Mesenchymal stem cell (in vitro differentiated cells and primary cell): ENCODE data around the gene PAX8.

Experiments
- DNase-seq: peaks from one replicate; pipeline ENCODE4 v3.0.0-alpha.2; 2013
- H2AFZ ChIP-seq: one replicate; pipeline ENCODE4 v1.6.1; 2013; ENCODE audit warnings: low read depth, mild to moderate bottlenecking, control low read depth, inconsistent platforms, low read length, moderate library complexity
- H2AK5ac ChIP-seq: 2 replicates; pipeline ENCODE4 v1.6.1; 2013; ENCODE audit warnings: low read length, moderate library complexity, mild to moderate bottlenecking, inconsistent platforms; ENCODE audit not compliant: severe bottlenecking
- H2BK120ac ChIP-seq: one replicate; pipeline ENCODE4 v1.6.1; 2013; ENCODE audit warnings: low read depth, mild to moderate bottlenecking, inconsistent platforms, low read length, moderate library complexity
- H2BK12ac ChIP-seq, 2 experiments: one replicate each; pipeline ENCODE4 v1.6.1; 2013; ENCODE audit warnings: inconsistent platforms in 2 of 2, low read length in 2 of 2, mild to moderate bottlenecking in 2 of 2, moderate library complexity in 2 of 2, control low read depth in 1 of 2
- H2BK15ac ChIP-seq: one replicate; pipeline ENCODE4 v1.6.1; 2013; ENCODE audit warnings: mild to moderate bottlenecking, low read depth, inconsistent platforms; ENCODE audit not compliant: poor library complexity, severe bottlenecking
- H2BK5ac ChIP-seq: 2 replicates; pipeline ENCODE4 v1.6.1; 2013; ENCODE audit warnings: low read depth, mild to moderate bottlenecking, low read length, control low read depth, inconsistent platforms; ENCODE audit not compliant: poor library complexity, severe bottlenecking
- H3K14ac ChIP-seq, 2 experiments: one replicate each; pipeline ENCODE4 v1.6.1; 2013; ENCODE audit warnings: inconsistent platforms in 2 of 2, low read length in 2 of 2, control low read depth in 1 of 2, mild to moderate bottlenecking in 1 of 2, moderate library complexity in 1 of 2
- H3K18ac ChIP-seq, 2 experiments: one replicate each; pipeline ENCODE4 v1.6.1; 2013; ENCODE audit warnings: inconsistent platforms in 2 of 2, low read length in 2 of 2, control low read depth in 1 of 2, low read depth in 1 of 2, mild to moderate bottlenecking in 1 of 2
- H3K23ac ChIP-seq, 2 experiments: one replicate each; pipeline ENCODE4 v1.6.1; 2013; ENCODE audit warnings: inconsistent platforms in 2 of 2, low read length in 2 of 2, mild to moderate bottlenecking in 2 of 2, moderate library complexity in 2 of 2, control low read depth in 1 of 2
- H3K27ac ChIP-seq: 2 replicates; pipeline ENCODE4 v1.5.1; 2013; ENCODE audit warnings: mild to moderate bottlenecking, moderate library complexity, low read length, control low read depth, inconsistent platforms; ENCODE audit not compliant: poor library complexity, severe bottlenecking
- H3K27me3 ChIP-seq, 2 experiments: 2 replicates each; pipeline versions ENCODE4 v1.6.1 to v1.7.0; 2013; ENCODE audit warnings: low read length in 2 of 2, mild to moderate bottlenecking in 2 of 2, moderate library complexity in 2 of 2, control low read depth in 1 of 2, inconsistent platforms in 1 of 2; ENCODE audit not compliant: control insufficient read depth in 1 of 2, insufficient read depth in 1 of 2
- H3K36me3 ChIP-seq, 2 experiments: 2 replicates each; pipeline versions ENCODE4 v1.6.1 to v1.7.0; 2013; ENCODE audit warnings: low read length in 2 of 2, control low read depth in 1 of 2, inconsistent platforms in 1 of 2, low read depth in 1 of 2, mild to moderate bottlenecking in 1 of 2; ENCODE audit not compliant: insufficient read depth in 2 of 2, control insufficient read depth in 1 of 2
- H3K4ac ChIP-seq, 2 experiments: one replicate each; pipeline ENCODE4 v1.6.1; 2013; ENCODE audit warnings: inconsistent platforms in 2 of 2, low read length in 2 of 2, mild to moderate bottlenecking in 2 of 2, moderate library complexity in 2 of 2, control low read depth in 1 of 2, low read depth in 1 of 2
- H3K4me1 ChIP-seq: 2 replicates; pipeline ENCODE4 v1.6.1; 2013; ENCODE audit warnings: low read depth, low read length, control low read depth; ENCODE audit not compliant: control insufficient read depth, insufficient read depth
- H3K4me2 ChIP-seq: 2 replicates; pipeline ENCODE4 v1.6.1; 2013; ENCODE audit warnings: low read length, mild to moderate bottlenecking, inconsistent platforms; ENCODE audit not compliant: poor library complexity, severe bottlenecking
- H3K4me3 ChIP-seq, 2 experiments: 2 replicates each; pipeline versions ENCODE4 v1.5.1 to v1.7.0; 2013; ENCODE audit warnings: low read length in 2 of 2, mild to moderate bottlenecking in 2 of 2, control low read depth in 1 of 2, low read depth in 1 of 2; ENCODE audit not compliant: insufficient read depth in 1 of 2
- H3K79me1 ChIP-seq: replicated peaks from 2 replicates; pipeline ENCODE4 v1.6.1; 2013; ENCODE audit warnings: mild to moderate bottlenecking, control low read depth, low read length, inconsistent platforms; ENCODE audit not compliant: poor library complexity, severe bottlenecking
- H3K9ac ChIP-seq: 2 replicates; pipeline ENCODE4 v1.7.0; 2013; ENCODE audit warnings: mild to moderate bottlenecking, low read length, moderate library complexity
- H3K9me3 ChIP-seq: 2 replicates; pipeline ENCODE4 v1.7.0; 2013; ENCODE audit warnings: mild to moderate bottlenecking, low read length; ENCODE audit not compliant: control insufficient read depth
- H4K8ac ChIP-seq: one replicate; pipeline ENCODE4 v1.6.1; 2013; ENCODE audit warnings: inconsistent platforms, mild to moderate bottlenecking, low read length, moderate library complexity
- H4K91ac ChIP-seq: one replicate; pipeline ENCODE4 v1.6.1; 2013; ENCODE audit warnings: mild to moderate bottlenecking, low read length, inconsistent platforms
- WGBS: methylation state at CpG from one replicate; pipeline ENCODE4 v1.1.7; 2013; ENCODE audit warnings: mixed read lengths; 5-methylcytosine and 5-hydroxymethylcytosine counted together

PAX8 gene

DNA sequence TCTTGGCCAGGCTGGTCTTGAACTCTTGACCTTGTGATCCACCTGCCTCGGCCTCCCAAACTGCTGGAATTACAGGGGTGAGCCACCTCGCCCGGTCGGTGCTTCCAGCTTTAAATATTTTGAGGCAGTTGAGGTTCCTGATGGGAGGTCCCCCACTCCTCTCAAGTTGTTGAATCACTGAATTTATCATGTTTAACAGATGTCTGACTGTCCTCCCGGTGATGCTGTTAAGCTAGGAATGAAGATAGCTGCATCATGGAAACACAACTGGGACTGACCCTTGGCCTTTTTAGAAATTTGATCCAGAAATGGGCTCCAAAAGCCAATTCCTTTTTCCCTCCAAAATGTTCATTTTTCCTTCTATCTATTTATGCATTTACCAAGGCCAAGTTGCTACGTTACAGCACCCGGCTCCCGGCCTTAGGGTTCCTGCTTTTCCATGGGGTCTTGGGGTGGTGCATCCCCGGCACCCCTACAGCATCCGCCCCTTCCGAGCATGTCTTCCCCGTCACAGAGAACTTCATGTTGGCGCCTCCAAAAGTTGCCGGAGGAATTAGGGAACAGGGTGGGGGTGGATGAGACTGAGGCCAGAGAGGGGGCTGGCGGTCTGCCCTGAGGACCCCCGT is 43.9 kb downstream of the PAX8 start:
- no peak overlapping the region for H2AFZ ChIP-seq
- H3K4me2 ChIP-seq, result no peak overlapping the region
- no peaks in the 10 kb centered on the region for H3K27me3 ChIP-seq
- no peak overlapping the region for H3K23ac ChIP-seq
- peaks cover 1% of the 10 kb centered on the region for H3K79me1 ChIP-seq
- 96% methylated on average over 15 of the region's 16 CpGs for WGBS
- H3K4ac ChIP-seq, result no peak overlapping the region
- H3K4me1 ChIP-seq, result peaks cover 25% of the 10 kb centered on the region
- H3K9me3 ChIP-seq, result no peaks in the 10 kb centered on the region
- H3K9ac ChIP-seq, result peak overlapping the region; percentile 83
- no peak overlapping the region for H2BK5ac ChIP-seq
- H4K91ac ChIP-seq, result no peak overlapping the region
- H2AK5ac ChIP-seq, result no peak overlapping the region
- no peak overlapping the region for H3K18ac ChIP-seq
- H3K36me3 ChIP-seq, result peaks cover 29 to 56% of the 10 kb centered on the region in 2 experiments
- no peak overlapping the region for H2BK120ac ChIP-seq
- no peak overlapping the region for H2BK12ac ChIP-seq
- no peak overlapping the region for H4K8ac ChIP-seq
- no peak overlapping the region for H3K27ac ChIP-seq
- DNase-seq, result no peak
- H3K4me3 ChIP-seq, result peak overlapping the region in 1 of 2 experiments; percentile 66
- H3K14ac ChIP-seq, result no peak overlapping the region
- H2BK15ac ChIP-seq, result no peak overlapping the region

DNA sequence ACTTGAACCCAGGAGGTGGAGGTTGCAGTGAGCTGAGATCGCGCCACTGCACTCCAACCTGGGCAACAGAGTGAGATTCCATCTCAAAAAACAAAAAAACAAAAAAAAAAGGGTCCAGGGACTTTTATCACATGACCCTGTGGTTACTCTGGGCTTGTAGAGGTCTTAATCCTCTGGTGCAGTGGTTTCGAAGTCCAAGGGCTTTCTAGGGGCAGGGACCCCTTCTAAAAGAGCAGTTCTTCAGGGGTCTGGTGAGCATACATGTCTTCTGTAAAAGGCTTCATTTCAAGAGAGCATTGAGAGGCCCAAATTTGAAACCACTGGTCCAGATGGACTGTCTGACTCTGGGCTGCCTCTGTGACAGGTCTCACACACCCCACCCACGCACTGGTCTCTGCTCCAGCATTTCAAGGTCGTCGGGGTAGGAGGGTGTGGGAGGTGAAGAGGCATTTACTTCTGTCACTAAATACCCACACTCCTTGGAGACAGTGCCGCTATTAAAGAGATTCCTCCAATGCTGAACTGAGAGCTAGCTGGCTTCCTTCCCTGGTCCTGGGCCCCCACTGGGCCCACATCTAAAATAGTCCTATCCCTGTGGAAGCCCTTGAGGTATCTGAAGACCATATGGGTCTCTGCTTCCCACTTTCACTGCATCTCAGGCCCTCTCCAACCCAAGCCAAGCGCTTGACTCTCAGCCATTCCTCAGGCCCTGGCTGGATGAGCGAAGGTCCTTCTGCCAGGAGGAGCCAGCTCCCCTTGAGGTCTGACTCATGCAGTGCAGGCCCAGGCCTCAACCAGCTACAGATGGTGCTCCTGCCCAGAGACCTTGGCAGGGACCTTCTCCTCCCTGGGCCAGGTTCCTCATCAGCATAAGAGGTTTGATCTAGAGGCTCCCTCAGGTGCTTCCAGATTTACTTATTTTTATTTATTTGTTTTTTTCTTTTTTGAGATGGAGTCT is 44.8 kb downstream of the PAX8 start:
- Histone ChIP-seq H2BK15ac (no peak overlapping the region), H4K91ac (no peak overlapping the region), H2BK12ac (no peak overlapping the region), H2BK120ac (no peak overlapping the region), H2AK5ac (peak overlapping the region; percentile 50), H3K4me2 (no peak overlapping the region), H3K18ac (no peak overlapping the region), H3K4ac (no peak overlapping the region), H3K14ac (no peak overlapping the region), H2BK5ac (no peak overlapping the region), H3K27ac (peak overlapping the region; percentile 22), H3K23ac (no peak overlapping the region), H3K36me3 (peaks cover 23 to 56% of the 10 kb centered on the region in 2 experiments), H3K79me1 (peaks cover 1% of the 10 kb centered on the region), H2AFZ (no peak overlapping the region), H4K8ac (no peak overlapping the region), H3K9ac (peak overlapping the region; percentile 83), H3K4me1 (peaks cover 24% of the 10 kb centered on the region), H3K4me3 (no peak overlapping the region), H3K9me3 (no peaks in the 10 kb centered on the region), H3K27me3 (no peaks in the 10 kb centered on the region)
- DNase-seq, result no peak
- WGBS, result 96% methylated on average over 4 of the region's 9 CpGs

DNA sequence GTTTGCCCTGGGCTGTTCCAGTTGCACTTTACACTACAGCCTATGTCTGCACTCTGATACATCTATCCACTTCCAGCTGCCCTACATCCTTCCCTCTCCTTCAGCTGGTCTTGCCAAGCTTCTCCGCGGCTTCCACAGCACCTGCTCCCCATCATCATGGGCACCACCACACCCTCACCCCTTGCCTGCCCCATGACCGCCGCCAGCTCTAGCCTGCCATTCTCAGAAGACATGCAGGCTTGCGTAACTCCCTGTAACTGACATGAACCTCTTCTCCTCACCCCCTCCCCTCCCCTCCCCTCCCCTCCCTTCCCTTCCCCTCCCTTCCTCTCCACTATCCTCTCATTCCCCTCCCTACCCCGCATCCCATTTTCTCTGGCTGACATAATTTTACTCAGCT is 46.0 kb downstream of the PAX8 start:
- H3K18ac ChIP-seq, result no peak overlapping the region
- H3K27ac ChIP-seq, result peak overlapping the region; percentile 7
- H2BK120ac ChIP-seq, result no peak overlapping the region
- H2AK5ac ChIP-seq, result no peak overlapping the region
- no peak overlapping the region for H2BK5ac ChIP-seq
- no peak overlapping the region for H3K23ac ChIP-seq
- H4K8ac ChIP-seq, result no peak overlapping the region
- WGBS, result 87% methylated on average over 6 of the region's 6 CpGs
- H3K4me3 ChIP-seq, result no peak overlapping the region
- no peak overlapping the region for H2BK15ac ChIP-seq
- H3K4ac ChIP-seq, result no peak overlapping the region
- H2BK12ac ChIP-seq, result no peak overlapping the region
- no peaks in the 10 kb centered on the region for H3K27me3 ChIP-seq
- peaks cover 1% of the 10 kb centered on the region for H3K79me1 ChIP-seq
- no peak for DNase-seq
- H2AFZ ChIP-seq, result no peak overlapping the region
- H3K9ac ChIP-seq, result no peak overlapping the region
- H3K14ac ChIP-seq, result no peak overlapping the region
- H4K91ac ChIP-seq, result no peak overlapping the region
- no peak overlapping the region for H3K4me2 ChIP-seq
- H3K36me3 ChIP-seq, result peaks cover 15 to 52% of the 10 kb centered on the region in 2 experiments
- H3K9me3 ChIP-seq, result no peaks in the 10 kb centered on the region
- peaks cover 25% of the 10 kb centered on the region for H3K4me1 ChIP-seq

DNA sequence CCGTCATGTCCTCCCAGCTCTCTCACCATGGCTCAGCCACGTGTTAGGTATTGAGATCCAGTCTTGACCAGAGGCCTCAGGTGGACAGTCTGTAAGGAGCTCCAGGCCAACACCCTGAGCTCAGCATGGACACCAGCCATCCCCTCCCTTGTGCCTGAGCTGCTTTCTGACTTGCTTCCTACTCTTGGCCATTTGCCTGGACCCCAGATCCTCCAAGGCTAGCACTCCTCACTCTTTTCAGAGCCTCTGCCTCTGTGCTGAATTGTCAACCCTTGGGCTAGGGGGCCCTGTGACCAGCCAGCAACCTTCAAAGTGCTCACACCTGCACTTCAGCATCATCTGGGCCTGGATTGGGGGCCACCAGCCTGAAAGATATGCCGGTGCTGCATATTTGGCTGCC is 46.6 kb downstream of the PAX8 start:
- Histone ChIP-seq H3K23ac (no peak overlapping the region), H3K18ac (no peak overlapping the region), H3K79me1 (peaks cover 1% of the 10 kb centered on the region), H3K4ac (no peak overlapping the region), H3K4me1 (peaks cover 25% of the 10 kb centered on the region), H4K91ac (no peak overlapping the region), H3K4me2 (no peak overlapping the region), H3K9ac (no peak overlapping the region), H2BK120ac (no peak overlapping the region), H2BK5ac (no peak overlapping the region), H2AFZ (no peak overlapping the region), H3K14ac (no peak overlapping the region), H3K9me3 (no peaks in the 10 kb centered on the region), H3K4me3 (no peak overlapping the region), H2BK15ac (no peak overlapping the region), H4K8ac (no peak overlapping the region), H2BK12ac (no peak overlapping the region), H3K27me3 (no peaks in the 10 kb centered on the region), H3K27ac (no peak overlapping the region), H3K36me3 (peaks cover 8 to 51% of the 10 kb centered on the region in 2 experiments), H2AK5ac (peak overlapping the region; percentile 21)
- WGBS, result 98% methylated on average over 3 of the region's 3 CpGs
- DNase-seq, result no peak
